HG03175 (cell line): ENCODE results near the gene THOC6.

Experiments
- ATAC-seq: cut with Tn5 transposase; IDR thresholded peaks from one replicate; pipeline ENCODE4 v1.9.1; 2021; ENCODE audit warnings: mild to moderate bottlenecking, moderate library complexity; ENCODE audit not compliant: unreplicated experiment

The THOC6 gene

DNA sequence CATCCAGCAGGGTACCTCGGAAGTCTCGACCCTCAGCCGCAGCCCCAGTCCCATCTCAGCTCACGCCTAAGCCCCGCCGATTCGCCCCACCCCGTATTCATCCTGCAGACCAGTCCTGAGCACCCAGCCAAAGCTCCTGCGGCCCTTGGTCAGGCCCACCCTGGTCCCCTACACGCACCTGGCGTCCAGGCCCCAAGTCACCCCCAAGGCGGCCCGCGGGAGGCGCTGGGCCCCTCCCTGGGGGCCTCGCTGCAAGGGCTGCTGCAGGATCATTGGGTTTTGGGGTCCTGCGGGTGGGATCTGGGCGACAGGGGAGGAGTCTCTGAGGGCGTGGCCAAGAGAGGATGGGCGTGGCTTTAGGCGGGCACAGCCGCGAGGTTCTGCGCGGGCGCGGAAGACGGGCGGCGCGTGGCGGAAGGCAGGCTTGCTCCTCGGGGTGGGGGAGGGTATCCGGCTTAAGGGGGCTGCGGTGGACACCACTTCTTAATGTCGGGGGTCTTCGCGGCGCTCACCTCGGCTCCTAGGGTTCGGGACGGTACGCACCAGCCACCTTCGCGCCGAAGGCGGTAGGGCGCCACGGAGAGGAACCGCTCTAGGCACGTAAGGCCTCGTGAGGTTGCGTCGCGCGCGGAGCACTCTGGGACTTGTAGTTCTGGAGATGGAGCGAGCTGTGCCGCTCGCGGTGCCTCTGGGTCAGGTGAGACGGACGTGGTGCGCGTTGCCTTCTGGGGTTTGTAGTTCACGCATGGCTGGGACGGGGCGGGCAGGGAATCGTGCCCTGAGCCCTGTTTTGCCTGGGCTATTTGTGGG, at the start of gene THOC6, which contains the start of gene HCFC1R1:
TSS of gene THOC6 (plus strand) at position 367 of the 810 bp plus-strand sequence. CDS start at position 659, 292 bp downstream.
TSS of gene HCFC1R1 (minus strand) at position 274 of the 810 bp plus-strand sequence. CDS start at position 273, 1 bp downstream.
- ATAC-seq: peak; percentile 80

DNA sequence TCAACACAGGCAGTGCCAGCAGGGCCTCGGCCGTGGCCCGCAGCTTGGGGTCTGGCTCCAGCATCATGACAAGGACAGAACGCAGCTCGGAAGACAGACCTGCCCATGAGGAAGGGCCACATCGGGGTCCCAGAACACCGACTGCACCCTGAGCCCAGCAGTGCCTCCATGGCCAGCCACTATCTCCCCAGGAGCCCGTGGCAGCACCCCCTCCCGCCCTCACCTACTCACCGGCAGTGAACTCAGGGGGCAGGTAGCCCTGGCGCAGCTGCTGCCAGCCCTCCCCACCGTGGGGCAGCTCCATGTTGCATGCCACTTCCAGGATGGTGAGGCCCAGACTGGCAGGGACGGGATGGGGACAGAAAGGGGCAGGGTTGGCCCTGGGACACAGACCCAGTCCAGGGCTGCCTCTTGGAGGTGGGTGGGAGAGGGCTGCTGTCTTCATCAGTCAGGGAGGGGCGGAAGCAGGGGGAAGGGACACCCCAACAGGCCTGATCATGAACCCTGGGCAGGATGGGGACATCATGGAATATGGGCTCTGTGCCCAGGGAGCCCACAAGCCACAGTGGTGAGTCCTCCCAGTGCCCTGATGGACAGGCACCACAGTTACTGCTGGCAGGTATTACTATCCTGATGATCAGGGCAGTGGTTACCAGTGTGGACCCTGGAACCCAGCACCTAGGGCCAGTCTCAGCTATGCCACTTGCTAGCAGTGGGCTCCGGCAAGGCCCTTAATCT, 49.3 kb upstream of the THOC6 start:
- ATAC-seq: no peak

DNA sequence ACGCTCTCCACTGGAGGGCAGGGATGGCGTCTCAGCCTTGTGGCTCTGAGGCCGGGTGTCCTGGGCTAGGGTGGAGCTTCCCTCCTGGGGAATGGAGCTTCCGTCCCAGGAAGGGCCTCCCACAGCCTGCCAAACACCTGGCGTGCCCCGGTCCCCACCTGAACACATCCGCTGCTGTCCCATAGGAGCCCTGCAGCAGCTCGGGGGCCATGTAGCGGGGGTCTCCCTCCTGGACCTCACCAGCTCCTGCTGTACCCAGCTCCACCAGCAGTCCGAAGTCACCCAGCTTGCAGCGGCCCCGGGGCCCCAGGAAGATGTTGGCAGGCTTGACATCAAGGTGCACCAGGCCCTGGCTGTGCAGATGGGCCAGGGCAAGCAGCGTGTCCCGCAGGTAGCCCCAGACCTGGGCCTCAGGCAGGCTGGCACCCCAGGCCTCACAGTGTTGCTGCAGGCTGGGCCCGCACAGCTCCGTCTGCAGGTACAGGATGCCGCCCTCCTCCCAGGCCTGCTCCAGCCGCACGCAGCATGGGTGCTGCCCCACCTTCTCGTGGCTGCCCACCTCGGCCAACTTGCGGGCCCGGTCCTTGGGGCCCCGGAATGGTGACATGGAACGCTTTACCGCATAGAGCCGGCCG, 48.6 kb upstream of the THOC6 start:
- ATAC-seq: no peak

DNA sequence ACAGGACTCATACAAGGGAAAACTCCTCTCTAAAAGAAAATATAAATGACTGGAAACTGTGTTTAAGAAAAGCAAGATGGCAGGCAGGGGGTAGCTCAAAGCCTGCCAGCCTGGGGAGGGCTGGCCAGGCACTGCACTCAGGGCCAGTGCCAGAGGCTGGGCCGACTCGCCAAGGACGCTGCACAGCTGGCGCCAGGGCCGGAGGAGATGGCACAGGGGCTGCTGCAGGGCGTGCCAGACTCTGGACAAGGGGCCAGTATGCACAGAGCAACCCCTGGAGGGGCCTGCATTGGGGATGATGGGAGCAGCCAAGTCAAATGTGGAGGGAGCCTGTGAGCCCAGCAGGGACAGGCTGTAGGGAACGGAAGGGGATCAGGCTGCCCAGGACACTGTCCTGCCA, 47.6 kb upstream of the THOC6 start:
- no peak for ATAC-seq

DNA sequence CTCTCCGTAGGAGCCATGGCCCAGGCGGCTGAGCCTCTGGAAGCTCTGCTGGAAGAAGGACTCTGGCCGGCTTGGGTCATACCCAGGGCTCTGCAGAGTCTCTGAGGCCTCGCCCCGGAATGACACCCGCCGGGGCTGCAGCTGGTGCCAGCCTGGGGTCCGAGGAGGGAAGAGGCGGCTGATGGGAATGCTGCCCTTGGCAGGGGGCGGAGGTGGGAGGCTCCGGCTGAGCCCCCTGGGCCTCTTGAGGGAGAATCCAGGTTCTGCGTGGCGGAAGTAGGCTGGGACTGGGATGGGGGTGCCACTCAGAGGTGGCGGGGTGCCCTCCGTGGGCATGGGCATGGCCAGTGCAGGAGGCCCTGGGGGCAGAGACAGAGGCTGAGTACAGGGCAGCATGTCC, 47.2 kb upstream of the THOC6 start:
- ATAC-seq: no peak

DNA sequence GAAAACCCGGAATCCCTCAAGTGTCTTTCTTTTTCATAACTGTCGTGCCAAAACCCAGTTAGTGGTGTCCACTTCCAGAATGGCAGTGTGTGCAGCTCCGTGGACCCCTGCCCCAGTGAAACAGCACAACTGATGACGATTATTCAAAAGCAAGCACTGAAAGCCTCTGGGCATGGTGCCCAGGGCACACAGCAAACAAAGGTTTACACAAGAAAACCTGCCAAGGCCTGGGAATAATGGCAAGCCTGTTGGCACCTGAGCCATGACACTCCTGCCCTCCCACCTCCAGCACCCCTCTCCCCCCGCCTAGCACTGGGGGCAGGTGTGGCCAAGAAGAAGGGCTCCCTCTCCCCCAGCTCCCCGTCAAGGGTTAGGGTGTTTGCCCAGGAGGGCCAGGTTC, 46.4 kb upstream of the THOC6 start:
- ATAC-seq: no peak

DNA sequence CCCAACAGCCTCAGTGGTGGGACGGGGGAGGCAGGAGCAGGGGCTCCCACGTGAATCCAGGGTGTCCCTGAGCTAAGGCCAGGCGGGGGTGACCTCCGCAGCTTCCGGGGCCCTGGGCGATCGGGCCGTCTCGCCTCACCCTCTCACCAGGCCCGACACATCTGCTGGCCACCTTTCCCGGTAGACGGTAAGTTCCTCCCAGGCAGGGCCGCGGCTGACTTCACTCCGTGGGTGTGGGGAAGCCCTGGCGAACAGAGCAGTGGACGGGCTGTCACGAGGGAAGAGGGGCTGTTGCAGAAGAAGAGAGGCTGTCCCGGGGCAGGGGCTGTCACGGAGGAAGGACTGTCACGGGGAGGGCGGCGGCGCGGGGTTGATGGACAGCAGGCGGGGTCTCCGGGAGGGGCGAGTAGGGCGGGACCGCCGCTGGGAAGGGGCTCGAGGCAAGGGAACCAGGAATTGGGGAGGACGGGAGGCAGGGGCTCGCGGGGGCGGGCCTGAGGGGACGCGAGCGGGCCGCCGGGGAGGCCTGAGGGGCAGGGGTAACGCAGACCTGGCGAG, 44.1 kb upstream of the THOC6 start:
- ATAC-seq: no peak

DNA sequence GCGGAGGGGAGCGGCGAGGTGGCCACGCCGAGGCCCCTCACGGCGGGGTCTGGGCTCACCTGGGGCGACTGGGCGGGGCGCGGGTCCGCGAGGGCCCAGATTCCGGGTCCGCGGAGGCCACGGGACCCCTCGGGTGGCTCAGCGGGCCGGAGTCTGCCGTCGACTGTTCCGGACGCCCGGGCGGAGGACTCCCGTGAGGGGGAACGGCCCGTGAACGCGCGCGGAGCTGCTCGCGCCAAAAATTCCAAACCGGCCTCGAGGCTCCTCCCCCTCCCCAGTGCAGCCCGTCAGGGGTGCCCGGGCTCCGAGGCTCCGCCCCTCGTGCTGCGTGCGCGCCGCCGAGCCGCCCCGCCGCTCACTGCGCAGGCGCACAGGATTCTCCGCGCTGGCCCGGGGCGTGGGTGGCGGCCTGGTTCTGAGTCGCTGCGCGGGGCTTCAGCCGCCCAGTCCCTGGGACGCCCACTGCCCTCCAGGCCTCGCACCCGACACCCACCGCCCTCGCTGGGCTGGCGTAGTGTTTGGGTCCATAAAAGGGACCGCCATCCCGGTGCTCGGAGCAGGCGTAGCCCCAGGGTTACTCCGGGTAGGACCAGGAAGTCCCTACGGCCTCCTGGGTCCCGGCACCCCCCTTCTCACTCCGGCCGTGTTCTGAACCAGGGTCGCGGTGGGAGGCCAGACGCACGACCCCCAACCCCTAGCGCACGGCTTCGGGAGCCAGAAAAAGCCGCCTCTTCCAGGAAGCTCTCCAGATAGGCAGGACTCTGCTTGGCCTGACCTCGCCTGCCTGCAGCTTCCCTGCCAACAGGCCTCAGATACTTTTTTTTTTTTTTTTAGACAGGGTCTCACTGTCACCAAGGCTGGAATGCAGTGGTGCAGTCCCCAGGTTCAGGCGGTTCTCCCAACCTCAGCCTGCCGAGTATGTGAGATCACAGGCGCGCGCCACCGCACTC, 43.3 kb upstream of the THOC6 start, which contains the start of gene PKMYT1:
TSS of gene PKMYT1 (minus strand) at position 220 of the 950 bp plus-strand sequence. CDS start 789 bp downstream, outside the sequence.
- peak; percentile 74 for ATAC-seq

DNA sequence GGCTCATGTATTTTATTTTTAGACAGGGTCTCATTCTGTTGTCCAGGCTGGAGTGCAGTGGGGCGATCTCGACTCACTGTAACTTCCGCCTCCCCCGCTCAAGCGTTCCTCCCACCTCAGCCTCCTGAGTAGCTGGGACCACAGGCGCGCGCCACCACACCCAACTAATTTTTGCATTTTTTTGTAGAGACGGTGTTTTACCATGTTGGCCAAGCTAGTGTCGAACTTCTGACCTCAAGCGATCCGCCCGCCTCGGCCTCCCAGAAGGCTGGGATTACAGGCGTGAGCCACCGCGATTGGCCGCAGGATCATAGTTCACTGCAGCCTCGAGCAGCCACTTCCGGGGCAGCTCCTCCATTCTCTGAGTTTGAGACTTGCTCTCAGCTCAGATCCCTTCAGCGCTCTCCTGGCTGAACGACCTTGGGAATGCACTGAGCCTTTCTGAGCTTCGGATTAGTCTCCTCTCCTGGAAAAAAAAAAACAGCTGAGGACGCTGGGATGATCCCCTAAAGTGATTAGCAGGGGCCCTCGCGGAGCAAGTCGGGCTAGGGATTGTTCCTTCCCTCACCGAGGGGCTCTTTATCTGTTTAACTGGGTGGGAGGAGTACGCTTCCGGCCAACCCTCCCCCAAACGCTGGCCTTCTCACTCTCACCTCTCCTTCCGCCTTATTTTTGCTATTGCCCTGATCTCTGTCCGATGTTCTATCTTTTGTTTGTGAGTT, 42.5 kb upstream of the THOC6 start:
- ATAC-seq: no peak

DNA sequence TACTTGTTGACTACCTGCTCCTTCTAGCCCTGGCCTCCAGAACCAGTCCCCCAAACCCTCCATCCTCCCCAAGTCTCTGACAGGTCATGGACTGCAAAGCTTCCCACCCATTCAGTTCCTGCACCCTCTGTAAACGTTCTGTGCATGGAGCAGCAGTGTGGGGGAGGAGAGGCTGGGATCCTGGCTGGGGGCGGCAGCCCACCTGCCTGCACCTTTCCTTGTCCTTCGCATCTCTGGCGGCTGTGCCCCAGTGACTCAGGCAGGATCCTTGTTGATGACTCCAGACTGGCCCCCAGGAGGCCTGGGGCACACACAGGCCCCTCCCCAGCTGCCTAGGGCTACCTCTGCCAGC, 42.0 kb upstream of the THOC6 start:
- ATAC-seq: no peak

DNA sequence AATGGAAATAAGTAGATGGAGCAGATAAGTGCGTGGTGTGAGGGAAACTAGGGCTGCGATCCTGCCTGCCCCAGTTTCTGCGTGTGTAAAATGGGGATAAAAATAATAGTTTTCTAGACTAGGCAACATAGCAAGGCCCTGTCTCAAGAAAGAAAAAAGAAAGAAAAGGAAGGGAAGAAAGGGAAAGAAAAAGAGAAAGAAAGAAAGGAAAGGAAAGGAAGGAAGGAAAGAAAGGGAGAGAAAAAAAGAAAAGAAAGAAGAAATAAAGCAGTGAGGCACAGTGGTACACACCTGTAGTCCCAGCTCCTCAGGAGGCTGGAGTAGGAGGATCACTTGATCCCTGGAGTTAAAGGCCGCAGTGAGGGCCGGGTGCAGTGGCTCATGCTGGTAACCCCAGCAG, 41.4 kb upstream of the THOC6 start:
- no peak for ATAC-seq

DNA sequence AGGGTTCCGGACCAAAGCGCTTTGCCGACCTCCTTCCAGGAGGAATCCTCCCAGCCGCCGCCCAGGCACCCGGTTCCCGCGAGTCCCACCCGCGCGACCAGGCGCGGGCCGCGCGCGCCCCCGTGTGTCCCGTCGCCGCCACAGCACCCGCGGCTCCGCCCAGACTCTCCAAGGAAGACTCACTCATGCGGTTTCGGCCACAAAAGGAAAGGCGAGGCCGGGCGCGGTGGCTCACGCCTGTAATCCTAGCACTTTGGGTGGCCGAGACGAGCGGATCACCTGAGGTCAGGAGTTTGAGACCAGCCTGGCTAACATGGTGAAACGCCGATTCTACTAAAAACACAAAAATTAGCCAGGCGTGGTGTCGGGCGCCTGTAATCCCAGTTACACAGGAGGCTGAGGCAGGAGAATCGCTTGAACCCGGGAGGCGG, 40.1 kb upstream of the THOC6 start:
- ATAC-seq: no peak

DNA sequence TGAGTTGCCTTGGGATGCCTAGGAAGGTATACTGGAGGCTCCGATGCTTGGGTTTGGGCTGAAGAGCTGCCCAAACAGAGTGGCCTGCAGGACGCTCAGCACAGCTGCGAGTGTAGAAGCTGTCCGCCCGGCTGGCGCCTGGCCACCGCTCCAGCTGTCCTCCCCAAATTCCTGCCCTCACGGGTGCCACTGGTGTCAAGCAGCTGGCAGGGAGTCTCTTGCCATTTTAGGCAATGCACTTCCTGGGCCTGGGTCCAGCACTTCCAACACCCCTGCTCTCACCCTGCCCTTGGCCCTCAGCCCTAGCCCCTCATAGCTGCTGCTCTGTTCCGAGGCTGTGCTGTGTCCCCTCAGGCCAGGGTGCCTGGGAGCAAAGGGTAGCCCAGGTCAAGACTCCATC, 38.4 kb upstream of the THOC6 start:
- no peak for ATAC-seq

DNA sequence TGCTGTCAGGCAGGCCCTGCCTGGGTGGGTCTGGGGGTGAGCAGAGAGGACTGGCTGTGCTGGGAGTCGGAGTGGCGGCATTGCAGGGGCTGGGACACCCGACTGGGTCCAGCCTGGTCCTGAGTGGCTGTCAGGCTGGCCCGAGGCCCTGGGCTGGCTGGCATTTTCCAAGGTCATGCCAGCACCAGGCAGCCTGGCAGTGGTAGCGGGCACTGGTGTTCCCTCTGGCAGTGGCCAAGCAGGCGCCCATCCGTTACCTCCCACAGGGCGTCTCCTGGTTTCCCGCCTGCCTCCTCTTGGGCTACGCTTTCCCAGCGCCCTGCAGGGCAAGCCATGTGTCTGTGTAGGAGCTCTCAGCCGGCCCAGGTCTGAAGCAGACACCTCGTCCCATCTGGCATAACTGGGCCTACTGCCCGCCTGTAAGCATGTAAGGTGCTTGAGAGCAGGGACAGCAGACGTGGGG, 37.9 kb upstream of the THOC6 start:
- no peak for ATAC-seq

DNA sequence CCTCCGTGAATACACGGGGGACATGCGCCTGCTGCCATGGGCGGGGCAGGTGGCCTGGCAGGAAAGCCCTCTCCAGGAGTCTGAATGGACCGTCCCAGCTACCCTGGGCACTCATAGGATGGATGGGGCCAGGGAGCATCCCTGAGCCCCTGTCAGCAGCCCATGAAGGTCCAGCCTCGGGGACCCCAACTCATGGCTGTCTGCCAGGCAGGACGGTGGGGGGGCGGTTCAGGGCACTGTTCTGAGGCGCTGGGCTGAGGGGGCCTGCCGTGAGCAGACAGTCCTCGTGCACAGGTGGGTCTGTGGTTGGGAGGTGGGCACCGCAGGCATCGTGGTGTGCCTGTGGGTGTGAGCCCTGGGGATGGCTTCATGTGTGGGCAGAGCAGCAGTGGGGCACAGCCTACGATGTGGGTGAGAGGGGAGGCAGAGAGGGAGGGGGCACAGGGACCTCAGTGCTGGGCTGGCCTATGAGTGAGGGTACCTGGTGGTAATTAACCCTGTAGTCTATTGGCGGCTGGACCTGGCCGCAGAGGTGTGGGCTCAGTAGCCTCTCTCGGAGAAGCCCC, 37.1 kb upstream of the THOC6 start:
- ATAC-seq: no peak

DNA sequence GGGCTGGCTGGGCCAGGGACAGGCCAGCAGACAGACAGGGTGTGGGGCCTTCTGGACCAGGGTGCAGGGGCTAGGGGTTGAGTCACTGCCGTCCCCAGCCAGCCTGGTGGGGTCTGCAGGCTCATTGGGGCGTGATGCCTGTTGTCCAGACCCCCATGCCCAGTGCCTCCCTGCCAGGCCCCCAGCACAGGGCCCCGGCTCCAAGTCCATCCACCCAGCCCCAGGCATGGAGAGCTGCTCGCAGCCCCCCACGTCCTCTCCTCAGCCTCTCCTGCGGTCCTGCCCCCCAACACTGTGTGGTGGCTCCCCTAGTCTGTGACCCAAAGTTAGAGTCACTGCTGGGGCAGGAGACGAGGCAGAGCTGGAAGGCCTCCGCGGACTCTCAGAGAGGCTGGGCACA, 36.5 kb upstream of the THOC6 start:
- ATAC-seq: no peak

DNA sequence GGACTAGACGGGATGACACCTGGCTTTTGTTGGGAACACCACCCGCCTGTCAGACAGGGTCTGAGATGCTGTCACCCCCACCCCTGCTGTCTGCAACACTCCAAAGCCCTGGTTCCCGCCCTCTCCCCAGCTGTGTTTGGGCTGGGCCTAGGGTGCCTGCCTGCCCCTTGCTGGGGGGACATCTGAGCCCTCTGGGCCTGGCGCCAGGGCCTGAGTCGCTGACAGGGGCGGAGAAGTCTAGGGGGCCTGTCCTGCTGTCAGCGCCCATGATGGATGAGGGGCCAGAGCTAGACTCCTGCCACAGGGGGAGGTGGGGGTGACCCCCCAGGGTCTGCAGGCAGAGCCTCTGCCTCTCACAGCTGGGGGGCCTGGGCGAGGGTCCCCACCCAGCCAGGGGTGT, 36.0 kb upstream of the THOC6 start:
- ATAC-seq: no peak

DNA sequence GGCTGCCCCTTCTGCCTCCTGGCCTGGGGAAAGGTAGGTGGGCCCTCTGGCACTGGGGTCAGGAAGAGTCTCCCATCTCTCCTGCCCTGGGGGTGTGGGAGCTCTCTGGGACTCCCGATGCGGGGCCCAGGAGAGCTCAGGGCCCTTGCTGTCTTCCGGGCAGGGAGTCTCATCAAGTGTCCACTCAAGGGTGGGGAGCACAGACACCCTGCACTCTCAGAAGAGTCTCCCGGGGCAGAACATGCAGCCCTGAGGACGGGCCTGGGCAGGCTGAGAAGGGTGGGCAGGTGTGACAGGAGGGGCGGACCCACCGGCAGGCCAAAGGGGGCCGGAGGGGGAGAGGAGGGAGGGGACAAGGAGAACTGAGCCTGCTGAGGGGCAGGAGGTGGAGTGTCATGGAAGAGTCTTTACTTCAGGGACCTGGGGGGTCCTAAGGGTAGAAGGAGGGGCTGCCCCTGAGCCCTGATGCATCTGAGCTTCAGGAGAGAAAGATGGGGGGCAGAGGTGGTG, 35.2 kb upstream of the THOC6 start:
- ATAC-seq: no peak

DNA sequence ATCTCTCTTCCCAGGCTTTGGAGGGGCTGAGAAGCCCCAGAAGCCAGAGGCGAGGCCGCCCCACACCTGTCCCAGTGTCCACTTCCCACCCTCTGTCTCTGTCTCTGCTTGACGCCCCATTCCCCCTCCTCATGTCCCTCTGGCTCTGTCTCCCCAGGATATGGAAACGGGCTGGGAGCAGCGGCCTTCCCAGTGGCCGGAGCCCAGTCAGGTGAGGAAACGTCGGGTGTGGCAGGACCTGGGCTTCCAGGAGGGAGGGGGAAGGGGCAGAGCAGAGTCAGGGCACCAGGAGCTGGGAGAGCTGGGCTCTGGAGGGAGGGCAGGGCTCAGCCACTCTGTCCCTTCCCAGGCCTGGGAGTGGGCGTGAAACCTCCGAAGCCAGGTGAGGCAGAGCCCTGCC, 32.9 kb upstream of the THOC6 start:
- ATAC-seq: no peak
